HG02970 (cell line): ENCODE measurements around the gene SNU13.
"Not testable (repeated sequence)": the region's sequence is repeated elsewhere in the genome, so short reads cannot be mapped to it uniquely, and the experiment has no call there.

Experiments
- ATAC-seq: cut with Tn5 transposase; IDR thresholded peaks from one replicate; pipeline ENCODE4 v1.9.1; 2021; ENCODE audit warnings: mild to moderate bottlenecking, moderate library complexity, moderate number of reproducible peaks; ENCODE audit not compliant: unreplicated experiment, low FRiP score

SNU13 gene

GRCh38 chr22:41688365-41689211 lies at the start of gene SNU13:
SNU13 (minus strand) TSS chr22:41688867; CDS start chr22:41688796, 71 bp downstream.
- peak; percentile 88 for ATAC-seq

- ATAC-seq = not testable (repeated sequence)
Measured at GRCh38 chr22:41733241-41733640, 44.6 kb upstream of the SNU13 start.

DNA sequence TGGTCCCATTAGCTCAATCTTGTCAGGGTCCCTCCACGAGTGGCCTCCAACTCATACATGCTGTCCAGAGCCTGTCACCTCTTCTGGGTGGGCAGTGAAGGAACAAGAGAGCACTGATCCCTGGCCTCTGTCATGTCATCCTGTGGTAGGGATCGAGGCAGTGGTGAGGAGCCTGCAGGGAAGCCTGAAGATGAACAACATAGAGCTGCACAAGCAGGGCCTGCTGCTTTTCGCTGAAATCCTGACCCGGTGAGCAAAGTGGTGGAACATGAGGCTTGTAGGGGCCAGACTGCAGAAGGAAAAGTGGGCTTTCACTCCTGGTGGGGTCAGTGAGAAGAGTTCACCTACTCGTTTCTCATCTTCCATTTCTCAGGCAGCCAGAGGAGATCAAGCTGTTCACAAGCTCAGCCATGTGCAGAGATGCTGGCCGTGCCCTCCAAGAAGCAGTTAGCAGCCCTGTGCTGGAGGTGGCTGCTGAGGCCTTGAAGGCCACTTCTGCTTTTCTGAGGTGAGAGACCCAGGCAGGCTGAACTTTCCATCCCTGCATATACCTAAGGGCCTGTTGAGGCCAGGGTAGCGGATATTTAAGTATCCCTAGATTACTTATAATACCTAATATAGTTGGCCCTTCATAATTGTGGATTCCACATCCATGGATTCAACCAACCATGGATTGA lies 43.6 kb upstream of the SNU13 start:
- ATAC-seq = no peak

DNA sequence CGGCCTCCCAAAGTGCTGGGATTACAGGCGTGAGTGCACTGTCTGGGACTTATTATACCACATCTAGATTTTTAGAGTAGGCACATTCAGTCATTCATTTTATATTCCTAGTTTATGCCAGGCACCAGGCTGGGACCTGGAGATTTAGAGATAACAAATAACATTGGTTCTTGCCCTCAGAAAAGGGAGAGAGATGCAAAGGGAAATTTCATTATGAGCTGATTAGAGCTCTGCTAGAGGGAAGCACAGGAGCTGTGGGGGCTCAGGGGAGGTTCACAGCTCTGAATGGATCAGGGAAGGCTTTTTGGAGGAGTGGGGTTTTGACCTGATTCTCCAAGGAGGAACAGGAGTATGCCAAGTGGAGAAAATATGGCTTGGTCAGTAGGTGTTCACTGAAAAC lies 42.9 kb upstream of the SNU13 start:
- ATAC-seq = no peak

GRCh38 chr22:41725510-41726110 lies 36.9 kb upstream of the SNU13 start:
- no peak for ATAC-seq

DNA sequence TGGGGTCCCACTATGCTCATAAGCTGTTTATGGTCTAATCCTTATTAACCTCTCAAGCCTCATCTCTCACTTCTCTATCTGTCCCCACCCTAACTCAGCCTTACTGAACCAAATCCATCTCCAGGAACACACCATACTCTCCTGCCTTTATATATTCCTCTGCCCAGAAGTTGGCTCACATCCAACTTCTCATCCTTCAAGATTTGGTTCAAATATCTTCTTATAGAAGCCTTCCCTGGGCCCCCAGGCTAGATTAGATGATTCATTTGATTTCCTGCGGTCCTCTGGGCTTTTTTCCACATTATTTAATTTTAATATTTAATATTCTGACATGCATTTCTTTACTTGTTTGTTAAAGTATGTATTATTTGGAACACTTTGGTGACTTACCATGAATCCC lies 33.8 kb upstream of the SNU13 start:
- ATAC-seq = no peak

- ATAC-seq = no peak
Measured at GRCh38 chr22:41713004-41713403, 24.3 kb upstream of the SNU13 start.

DNA sequence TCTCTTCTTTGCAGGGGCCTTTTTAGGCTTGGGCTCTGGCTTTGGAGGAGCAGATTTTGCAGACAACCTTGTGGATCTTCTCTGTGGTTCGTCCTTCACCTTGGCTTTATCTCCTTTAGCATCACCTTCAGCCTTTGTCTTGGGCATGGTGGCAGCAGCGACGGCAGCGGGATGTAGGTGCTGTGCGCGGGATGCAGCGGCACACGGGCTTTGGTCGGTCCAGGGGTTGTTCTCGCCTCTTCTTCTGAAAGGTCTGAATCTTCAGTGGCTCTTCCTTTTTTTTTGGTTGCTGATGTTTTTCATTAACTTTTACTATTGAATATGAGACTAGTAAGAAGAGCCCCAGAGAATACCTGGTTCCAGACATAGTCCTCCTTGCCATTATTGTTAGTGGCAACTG lies 20.7 kb upstream of the SNU13 start:
- no peak for ATAC-seq

DNA sequence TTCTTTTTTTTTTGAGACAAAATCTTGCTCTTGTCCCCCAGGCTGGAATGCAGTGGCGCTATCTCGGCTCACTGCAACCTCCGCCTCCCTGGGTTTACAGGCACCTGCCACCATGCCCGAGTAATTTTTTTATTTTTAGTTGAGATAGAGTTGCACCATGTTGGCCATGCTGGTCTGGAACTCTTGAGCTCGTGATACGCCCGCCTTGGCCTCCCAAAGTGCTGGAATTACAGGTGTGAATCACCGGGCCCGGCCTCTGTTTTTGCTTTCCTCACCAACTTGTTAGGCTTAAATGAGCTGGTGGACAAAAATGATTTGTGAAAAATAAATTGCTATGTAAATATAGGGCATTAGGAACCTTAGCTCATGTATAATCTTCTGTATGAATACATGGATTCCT lies 14.1 kb upstream of the SNU13 start:
- ATAC-seq = no peak

DNA sequence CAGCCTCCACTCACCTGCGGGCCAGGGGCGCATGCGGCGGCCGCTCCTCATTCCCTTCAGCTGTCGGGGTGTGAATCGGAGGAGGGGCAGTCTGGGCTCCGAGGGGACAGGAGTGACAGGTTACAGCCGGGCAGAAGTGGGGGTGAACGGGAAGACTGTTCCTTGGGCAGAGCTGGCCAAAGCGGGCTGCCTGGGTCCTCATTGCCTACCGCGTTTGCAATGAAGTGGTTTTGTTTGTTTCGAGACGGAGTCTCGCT lies 11.4 kb upstream of the SNU13 start:
- ATAC-seq = no peak

DNA sequence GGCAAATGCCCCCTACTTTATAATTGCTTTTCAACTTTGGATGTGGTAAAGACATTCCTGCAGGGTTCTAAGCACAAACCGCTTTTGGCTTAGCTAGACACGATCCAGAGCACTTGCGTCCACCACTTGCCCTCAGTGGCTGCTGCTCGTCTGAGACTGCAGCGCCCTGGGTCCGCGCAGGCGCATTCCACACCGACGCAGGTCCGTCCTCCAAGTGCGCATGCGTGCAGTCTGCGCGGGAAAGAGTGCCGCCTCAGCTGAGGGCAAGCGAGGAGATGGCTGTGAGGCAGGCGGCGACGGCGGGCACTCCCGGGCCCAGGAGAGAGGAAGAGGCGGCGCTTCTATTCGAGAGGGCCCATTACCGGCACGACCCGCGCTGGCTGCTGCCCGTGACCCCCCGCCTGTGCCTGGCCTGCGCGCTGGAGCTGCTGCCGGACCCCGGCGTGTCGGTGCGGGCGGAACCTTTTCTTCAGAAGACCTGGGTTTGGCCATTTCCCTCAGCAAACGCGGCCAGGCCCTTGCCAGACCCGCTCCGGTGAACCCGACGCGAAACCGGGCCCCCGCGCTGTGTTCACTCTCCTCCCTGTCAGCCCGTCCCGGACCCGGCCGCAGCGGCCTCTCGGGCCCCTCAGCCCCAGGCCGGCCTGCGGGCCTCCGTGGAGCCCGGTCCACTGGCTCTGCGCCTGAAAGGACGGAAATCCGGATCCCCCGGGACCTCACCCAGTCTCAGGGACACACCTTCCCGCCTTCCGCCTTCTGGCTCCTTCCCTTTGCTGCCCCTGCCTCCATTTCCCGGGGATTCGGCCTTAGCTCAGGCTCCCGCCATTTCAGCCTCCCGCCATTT lies 10.8 kb upstream of the SNU13 start, which contains the start of gene MEI1:
Gene MEI1 (plus strand): TSS at position 240 of the 844 bp plus-strand sequence. CDS start 36 bp downstream, at position 276.
- no peak for ATAC-seq

- peak; percentile 61 for ATAC-seq
Measured at GRCh38 chr22:41697126-41697775, 8.6 kb upstream of the SNU13 start.

DNA sequence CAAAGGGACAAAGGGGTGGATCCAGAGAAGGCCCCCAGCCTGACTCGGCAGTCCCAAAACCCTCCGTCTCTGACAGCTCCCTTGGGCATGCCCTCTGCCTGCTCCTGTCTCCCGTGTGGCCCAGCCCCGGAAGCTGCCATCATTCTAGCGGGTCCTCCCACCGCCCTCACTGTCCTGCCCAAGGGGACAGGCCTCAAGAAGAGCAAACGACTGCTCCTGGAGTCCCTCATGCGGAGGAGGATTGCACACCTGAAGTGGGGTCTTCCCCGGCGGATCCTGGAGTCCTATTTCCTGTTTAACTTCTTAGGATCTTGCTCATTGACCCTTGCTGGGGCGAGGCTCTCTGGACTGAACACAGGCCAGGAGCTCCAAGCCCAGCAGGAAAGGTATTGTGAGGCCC lies 8.0 kb upstream of the SNU13 start:
- peak; percentile 17 for ATAC-seq

DNA sequence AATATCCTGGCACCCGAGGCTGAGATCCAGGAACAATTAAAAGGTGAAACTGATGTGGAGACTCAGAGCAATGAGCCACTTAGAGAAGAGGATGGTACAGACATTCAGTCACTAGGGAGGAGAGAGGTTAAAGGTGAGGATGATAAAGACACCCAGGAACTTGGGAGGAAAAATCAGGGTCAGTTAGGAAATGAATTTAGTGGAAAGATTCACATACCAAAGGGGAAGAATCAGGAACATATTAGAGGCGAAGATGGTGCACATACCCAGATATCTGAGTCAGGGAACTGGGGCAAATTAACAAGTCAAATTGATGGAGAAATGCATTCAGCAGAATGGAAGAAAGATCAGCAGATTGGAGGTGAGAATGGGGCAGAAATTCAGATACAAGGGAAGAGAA lies 6.5 kb upstream of the SNU13 start:
- no peak for ATAC-seq

DNA sequence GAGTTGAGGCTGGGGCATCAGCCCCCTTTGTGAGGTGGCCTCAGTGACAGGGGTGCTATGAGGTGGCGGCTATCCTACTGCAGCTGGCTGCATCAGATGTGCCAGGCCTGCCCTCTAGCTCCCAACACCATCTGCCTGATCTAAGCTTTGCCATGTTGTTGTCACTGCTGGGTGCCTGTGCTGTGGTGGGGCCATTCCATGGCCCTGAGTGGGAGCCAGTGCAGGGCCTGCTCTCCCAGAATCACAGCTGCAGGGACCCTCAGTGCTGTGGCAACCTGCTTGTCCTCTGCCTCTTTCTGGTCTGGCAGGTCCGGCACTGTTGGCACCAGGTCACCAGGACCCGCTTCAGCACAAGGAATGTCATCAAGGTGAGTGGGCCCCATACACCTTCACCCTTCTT lies 1.8 kb upstream of the SNU13 start:
- no peak for ATAC-seq

DNA sequence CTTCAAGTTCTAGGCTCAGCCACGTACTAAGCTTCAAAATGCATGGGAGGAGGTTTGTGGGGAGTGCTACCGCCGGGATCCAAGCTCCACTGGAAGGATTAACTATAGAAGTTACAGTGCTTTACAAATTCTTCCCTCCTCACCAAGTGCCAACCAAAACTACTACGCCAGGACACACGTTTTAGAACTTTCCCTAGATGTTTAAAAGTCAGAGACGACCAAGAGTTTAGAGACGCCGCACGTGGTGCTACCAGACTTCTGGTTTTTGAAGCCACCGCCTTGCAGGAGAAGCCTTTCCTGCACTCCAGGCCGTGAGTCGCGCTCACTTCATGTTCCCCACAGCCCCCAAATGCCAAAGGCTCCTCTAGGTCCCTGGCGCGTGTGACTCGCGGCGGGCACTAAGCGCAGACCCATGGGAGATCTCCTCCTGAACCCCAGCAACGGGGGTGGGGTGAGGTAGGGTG lies 734 bp downstream of the SNU13 start:
- ATAC-seq = no peak

DNA sequence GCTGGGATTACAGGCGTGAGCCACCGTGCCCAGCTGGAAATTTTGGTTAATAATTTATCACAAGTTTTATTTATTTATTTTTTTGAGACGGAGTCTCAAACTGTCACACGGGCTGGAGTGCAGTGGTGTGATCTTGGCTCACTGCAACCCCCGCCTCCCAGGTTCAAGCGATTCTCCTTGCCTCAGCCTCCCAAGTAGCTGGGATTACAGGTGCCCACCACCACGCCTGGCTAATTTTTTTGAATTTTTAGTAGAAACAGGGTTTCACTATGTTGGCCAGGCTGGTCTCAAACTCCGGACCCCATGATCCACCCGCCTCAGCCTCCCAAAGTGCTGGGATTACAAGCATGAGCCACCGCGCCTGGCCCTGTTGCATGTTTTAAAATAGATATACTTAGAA lies 1.8 kb downstream of the SNU13 start:
- ATAC-seq = not testable (repeated sequence)

DNA sequence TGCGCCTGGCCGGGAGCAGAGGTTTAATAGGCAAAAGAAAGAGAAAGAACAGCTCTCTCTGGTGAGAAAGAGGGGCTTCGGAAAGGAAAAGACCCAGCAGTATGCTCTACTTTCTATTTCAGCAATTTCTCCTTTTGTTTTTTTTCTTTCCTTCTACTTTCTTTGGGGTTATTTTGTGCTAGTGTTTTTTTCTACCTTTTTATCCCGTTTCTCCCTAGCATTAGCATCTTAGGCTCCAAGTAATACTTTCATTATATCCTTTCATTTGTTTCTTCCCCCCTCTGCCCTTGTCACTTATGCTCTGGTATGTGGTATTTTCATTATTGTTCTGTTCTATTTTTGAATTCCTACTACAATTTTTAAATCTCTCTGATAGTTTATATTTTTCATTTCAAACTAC lies 4.5 kb downstream of the SNU13 start:
- ATAC-seq = no peak

DNA sequence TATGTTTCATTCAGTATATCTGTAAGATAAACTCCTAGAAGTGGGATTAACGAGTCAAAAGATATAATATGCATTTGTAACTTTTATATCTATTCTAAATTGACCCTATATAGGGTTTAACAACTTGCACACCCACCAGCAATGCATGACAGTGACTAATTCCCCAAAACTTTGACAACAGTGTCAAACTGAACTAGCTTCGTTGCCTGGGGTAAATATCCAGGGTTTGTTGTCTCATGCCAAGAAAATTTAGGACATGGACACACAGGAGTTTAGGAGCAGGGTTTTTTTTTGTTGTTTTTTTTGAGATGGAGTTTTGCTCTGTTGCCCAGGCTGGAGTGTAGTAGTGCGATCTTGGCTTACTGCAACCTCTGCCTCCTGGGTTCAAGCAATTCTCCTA lies 5.1 kb downstream of the SNU13 start:
- ATAC-seq = no peak

DNA sequence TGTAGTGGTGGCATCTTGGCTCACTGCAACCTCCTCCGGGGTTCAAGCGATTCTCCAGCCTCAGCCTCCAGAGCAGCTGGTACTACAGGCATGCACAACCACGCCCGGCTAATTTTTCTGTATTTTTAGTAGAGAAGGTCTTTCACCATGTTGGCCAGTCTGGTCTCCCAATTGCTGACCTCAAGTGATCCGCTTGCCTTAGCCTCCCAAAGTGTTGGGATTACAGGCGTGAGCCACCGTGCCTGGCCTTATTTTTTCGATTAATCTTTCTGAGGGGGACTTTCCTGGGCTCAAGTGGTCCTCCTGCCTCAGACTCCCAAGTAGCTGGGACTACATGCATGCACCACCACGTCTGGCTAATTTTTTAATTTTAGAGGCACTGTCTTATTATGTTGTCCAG lies 5.6 kb downstream of the SNU13 start:
- no peak for ATAC-seq
